HG03571 (cell line): Measurements from ENCODE around the gene AGBL3.
"Not testable (repeated sequence)": the region's sequence is repeated elsewhere in the genome, so short reads cannot be mapped to it uniquely, and the experiment has no call there.

Experiments
- ATAC-seq: cut with Tn5 transposase; IDR thresholded peaks from one replicate; pipeline ENCODE4 v1.9.1; 2021; ENCODE audit not compliant: unreplicated experiment

Gene AGBL3

DNA sequence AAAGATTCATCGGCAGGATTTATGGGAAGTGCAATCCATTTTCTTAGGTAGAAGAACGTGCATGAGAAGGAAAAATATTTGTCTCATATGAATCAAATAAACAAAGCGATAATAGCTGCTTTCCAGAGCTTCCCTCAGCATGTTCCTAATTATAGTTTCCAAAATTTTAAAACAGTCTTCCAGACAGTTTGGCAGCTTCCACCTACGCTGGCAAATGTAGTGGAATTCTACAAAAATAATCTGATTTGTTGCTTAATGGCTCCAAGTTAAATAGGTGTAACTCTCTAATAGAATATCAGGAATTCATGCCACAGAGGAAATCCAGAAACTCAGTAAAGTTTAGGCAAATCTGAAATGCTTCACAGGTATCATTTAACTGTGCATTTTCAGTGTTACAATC lies 23.3 kb upstream of the AGBL3 start:
- no peak for ATAC-seq

DNA sequence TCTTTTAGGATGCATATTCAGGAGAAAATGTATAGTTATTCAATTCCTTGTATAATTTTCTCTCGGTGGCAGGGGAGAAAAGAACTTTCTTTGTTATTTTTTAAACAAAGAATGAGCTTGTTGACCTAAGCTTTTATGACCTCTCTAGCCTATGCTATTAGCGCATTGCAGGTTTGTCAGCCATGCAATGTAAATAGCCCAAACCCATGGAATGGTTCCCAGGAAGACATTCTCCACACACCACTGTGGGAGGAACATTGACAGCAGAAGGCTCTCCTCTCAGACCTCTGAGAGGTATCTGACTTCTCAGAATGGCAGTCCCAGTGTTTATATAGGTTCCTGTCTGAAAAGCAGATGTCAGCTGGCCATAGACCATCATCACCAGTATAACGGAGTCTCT lies 19.6 kb upstream of the AGBL3 start:
- ATAC-seq: no peak

DNA sequence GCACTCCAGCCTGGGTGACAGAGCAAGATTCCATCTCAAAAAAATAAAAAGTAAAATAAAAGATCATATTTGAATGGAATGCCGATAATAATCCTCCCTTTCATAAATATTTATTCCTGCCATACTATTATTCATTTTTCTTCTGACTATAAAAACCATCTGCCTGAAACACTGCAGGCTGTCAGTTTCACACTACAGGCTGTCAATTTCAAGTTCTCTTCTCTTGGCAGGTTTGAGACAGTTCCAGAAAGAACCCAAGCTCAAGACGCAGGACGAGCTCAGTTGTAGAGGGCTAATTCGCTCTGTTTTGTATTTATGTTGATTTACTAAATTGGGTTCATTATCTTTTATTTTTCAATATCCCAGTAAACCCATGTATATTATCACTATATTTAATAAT lies 18.2 kb upstream of the AGBL3 start:
- no peak for ATAC-seq

DNA sequence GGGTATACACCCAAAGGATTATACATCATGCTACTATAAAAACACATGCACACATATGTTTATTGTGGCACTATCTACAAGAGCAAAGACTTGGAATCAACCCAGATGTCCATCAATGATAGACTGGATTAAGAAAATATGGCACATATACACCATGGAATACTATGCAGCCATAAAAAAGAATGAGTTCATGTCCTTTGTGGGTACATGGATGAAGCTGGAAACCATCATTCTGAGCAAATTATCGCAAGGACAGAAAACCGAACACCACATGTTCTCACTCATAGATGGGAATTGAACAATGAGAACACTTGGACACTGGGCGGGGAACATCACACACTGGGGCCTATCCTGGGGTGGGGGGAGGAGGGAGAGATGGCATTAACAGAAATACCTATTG lies 4.7 kb upstream of the AGBL3 start:
- not testable (repeated sequence) for ATAC-seq

DNA sequence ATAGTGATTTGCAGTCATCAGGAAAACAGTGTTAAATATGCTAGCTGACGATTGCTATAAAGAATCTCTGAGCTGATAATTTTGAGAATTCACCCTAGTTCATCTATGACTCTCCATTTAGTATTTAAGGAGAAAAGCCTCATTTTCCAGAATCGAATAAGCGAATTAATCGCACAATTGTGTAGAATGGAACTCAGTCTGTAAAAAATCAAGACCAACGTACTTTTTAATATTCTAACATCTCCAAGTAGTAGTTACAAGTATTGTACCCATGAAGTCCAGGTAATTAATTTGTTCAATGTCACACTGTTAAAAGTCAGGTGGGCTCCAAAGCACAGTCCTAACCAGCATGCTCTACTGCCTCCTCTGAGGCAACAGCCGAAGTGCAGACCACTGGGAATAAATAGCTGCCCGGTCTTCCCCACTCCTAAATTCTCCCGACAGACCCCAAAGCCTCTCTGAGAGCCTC lies 380 bp upstream of the AGBL3 start:
- ATAC-seq: peak; percentile 38

DNA sequence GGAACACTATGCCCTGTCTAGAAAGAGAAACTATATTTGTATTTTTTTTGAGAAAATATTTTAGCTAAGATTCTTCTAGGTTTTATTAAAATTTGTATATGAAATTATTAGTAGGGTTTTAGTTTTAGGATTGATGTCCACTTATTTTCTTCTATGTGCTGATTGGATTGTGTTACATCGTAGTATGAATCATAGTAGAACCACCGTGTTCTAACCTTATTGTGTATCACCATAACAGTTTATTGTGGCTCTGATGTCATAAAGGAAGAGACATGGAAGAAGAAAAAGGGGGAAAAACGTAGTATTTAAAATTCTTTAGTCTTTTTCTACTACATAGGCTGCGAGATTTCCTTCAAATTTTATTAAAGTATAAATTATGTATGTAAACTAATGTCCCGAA lies 1.9 kb downstream of the AGBL3 start:
- no peak for ATAC-seq

DNA sequence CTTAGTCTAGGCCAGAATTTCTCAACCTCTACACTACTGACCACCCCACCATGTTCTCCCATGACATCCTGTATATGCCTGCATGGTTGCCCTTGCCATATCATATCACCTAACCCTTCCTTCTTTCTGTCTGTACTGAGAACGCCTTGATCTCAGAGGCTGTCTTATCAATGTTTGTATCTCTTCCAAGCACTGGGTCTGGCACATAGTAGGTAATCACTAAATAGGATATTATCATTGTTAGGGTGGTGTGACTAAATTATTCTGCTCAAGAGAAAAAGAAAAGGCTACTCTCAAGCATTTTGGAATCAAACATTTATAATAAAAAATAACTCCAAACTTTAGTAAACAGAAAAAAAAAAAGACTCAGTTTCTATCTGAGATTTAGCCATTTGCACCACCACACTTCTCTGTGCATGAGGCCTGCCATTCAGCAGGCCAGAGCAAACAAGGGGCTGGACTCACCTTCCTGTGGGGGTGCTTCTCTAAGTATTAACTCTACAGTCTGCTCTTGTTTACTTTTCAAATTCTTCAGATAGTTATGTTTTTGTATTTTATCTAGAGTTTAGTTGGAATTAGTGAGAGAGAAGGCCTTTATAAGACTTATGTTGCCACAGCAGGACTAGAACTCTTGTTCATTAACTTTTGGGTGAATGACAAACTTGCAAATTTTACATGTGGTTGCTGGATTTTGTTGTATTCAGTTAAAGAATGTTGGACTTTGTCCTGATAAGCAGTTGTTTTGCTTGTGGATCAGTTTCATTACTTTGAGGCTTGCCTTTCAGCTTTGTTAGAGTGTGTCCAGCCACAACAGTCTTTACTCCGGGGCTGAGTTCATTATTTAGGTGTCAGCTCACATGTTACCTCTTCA lies 5.4 kb downstream of the AGBL3 start:
- no peak for ATAC-seq

DNA sequence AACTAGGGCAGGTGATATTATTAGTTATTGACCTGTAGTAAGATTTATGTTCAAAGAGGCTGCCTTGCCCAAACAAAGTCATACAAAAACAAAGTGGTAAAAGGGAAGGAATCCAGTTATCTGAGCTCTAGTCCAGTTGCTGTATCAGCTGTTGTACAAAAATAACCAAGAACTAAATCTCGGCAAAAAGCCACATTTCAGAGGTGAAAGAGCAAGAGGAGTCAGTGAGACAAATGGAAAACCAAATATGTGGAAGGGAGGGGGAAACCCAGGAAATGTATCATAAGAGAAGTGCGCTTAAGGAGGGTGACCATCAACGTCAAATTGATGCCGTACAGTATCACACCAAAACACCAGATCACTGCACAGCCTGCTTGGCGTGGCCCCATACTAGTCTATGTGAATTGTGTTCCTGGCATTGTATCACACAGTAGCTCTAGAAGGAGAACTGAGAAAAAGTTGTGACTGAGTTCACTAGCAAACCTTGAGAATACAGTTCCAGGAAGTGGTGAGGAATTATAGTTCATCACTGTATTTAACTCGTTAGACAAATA lies 6.4 kb downstream of the AGBL3 start:
- peak; percentile 71 for ATAC-seq

DNA sequence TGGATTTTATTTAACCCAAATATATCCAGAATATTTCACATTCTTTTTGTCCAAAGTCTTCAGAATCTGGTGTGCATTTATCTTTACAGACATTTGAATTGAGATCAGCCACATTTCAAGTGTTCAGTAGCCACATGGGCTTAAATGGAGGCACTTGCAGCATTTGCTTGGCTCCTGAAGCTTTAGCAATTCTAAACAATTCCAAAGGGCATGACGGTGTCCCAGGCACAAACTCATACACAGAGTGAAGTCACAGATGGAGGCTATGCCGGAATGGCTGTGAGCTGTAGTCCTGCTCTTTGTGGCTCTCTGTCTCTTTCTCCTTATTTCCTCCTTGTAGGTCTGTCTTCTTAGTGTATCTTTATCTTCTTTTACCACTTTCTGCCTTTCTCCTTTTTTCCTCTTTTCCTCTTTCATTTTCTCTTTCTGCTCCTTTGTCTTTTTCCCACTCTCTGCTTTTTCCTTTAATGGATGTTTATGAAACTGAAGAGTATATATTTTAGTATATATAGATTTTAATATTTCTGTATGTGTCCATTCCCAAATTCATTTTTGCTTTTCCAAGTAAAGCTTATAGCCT lies 7.7 kb downstream of the AGBL3 start:
- no peak for ATAC-seq

DNA sequence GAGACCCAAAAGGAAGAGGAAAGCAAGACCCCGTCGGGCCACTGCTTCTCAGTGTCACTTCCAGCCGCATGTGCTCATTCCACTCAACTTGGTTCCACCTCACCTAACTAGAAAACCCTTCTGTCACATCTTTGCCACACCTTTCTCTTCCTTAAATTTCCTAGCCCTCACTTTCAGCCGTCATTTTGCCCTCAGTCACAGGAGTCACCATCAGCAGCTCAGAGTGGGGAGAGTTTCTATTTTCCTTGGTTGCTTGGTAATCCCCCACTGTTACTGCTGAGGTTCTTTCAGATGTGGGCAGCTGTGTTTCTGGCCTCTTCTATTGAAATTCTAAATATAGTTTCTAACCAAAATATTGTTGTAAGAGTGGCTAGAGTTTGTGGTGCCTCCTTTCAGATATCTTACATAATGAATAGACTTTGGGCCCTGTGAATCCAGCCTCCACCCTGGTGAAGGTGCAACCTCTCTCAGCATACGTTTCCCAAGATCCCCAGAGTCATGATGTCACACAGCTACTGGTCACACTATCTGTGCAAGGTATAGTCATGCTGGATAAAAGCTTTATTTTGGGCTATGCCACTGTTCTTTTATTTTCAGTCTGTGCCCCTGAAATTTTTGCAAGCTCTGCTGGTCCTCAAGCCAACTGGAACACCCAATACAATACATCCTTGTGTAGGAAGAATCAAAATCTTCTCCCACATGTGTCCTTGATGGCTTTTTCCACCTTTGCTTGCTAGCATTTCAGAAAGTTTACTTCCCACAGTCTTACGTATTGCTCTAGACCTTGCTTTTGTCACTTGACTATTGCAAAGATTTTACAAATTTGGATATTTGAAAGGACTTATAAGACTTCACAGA lies 9.2 kb downstream of the AGBL3 start:
- peak; percentile 36 for ATAC-seq

DNA sequence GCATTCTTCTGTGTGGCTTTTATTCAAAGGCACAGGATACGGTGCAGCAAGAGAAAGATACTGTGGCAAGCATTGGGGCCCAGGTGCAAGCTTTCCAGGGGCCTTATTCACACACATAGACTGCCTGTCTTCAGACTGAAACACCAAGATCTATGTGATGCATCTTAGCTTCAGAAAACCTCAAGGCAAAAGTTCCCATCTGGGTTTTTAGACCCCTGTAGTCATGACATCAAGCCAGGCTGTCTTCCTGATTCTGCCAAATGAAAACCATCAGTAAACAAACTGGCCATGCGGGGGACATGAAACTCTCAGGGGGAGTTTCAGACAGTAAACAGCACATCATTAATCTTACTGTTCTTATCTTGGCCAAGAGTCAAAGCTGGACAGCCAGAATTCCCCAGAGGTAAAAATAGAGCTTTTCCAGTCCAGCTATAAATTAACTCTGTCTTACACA lies 9.8 kb downstream of the AGBL3 start:
- peak; percentile 42 for ATAC-seq

DNA sequence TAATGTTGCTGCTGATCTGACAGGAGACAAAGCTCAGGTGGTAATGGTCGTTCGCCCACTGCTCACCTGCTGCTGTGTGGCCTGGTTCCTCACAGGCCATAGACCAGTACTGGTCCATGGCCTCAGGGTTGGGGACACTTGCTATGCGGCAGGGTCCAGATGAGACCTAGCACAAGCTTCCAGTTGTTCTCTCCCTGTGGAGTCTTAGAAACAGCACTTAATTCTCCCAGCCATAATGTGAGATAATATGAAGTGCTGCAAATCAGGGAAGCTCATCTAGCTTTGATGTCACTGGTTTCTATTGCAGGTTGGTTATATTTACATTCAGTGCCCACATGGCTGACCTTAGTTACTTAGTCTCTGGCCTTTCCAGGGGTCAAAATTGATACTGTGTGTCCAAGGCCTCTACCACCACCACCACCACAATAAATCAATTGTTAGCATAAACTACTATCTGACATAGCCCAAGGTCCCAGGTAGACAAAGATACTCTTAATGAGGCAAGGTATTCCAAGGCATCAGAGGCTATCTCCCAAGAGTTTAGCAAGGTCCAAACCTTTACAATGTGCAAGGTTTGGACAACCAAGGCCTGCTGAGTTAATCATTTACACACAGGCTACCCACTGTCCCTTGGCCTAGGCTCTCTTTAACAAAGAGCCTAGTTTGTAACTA lies 11.0 kb downstream of the AGBL3 start:
- ATAC-seq: no peak

DNA sequence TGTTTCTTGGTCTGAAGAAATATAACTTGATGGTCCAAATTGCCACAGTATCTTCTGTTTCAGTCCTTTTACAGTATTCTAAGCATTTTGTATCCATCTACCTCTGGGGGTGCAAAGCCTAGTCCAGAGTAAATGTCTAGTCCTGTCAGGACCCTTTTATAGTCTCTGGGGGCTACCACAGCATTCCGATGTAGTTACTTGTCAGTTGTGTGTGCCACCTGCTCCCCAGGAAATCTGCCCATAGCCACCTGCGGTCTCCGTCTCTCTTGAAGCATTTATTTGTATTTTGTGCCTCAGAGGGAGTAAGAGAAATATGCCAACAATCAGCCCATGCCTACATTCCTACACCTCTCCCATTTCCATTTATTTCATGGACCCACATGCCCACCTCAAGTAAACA lies 12.8 kb downstream of the AGBL3 start:
- no peak for ATAC-seq

DNA sequence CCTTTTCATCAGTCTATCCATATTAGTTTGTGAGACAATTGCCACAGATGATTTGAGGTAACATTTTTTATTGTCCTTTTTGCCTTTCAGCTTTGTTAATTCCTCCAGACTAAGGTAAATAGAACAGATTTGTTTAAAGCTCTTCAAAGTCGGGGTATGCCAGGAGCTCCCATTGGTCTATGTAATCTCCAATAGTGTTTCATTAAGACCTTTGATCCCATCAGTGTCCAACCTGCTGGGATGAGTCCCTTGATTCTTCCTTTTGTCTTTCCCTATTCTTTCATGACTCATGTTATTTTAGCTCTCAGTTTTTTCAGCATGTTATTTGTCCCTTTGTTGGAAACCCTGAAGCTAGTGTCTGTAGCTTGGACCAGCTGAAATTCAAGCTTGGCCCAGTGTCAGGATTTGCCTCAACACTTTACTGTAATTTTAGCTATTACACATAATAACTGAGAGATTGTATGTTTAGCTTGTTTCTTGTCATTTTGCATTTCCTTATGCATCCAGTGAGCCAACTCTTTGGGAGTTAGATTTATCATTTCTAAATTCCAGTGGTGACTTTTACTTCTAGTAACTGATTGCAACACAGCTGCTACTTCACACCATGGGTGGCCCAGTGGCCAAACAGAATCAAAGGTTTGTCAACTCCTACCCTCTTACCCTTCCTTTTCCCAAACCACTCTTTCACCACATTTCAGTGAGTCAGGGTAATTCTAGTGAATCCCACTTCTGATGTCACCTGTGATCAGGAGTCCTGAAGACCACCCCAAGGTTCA lies 15.3 kb downstream of the AGBL3 start:
- no peak for ATAC-seq

DNA sequence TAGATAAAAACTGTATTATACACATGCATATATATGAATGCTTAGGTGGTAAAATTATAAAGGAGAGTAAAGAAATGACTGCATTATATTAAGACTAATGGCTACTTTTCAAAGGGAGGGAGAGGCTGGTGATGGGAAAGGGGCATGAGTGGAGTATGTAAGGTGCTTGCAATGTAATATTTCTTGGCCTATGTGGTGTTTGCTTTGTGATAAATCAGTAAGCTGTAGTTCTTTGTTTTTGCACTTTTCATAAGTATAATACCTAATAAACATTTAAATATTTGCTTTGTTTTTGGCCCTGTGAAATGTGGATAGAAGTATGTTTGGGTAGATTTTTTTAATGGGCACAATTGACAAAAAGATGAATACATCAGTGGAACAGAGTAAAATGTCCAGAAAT lies 25.9 kb downstream of the AGBL3 start:
- no peak for ATAC-seq

DNA sequence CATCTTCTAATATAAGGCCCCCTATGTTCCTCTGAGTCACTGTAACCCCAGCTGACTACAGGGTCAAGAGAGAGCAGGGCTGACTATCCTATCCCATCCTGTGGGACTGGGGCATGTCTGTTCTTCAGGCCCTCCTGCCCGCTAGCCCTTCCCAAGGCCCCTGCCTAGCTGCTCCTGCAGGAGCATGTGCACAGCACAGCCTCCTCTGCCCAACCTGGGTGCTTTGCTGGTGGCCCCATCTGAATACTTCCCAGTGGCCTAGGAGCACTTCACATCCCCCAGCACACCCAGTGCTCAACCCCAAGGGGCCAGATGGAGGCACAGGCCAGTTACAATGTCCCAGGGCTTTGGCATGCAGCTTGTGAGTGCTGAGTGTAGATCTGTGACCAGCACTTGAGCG lies 37.3 kb downstream of the AGBL3 start:
- no peak for ATAC-seq

DNA sequence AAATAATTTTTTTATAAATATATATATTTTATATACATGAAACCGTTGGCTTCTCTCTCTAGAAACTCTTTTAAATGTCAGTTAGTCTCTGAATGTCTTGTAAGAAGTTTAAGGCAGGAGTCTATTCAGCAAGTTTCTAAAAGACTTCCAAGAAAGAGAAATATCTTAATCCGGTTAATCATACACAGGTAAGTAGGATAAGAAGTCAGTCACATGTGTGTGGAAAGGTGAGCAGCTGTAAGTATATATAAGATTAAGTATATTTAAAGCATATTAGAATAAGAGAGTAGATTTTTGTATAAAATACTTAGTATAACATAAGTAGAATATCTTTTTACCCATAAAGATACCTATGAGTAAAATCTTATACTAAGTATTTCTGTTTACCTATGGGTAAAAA lies 48.9 kb downstream of the AGBL3 start:
- no peak for ATAC-seq

DNA sequence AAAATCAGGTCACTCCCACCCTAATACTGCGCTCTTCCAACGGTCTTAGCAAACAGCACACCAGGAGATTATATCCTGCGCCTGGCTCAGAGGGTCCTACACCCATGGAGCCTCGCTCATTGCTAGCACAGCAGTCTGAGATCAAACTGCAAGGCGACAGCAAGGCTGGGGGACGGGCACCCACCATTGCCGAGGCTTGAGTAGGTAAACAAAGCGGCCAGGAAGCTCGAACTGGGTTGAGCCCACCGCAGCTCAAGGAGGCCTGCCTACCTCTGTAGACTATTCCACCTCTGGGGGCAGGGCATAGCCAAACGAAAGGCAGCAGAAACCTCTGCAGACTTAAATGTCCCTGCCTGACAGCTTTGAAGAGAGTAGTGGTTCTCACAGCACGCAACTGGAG lies 80.7 kb downstream of the AGBL3 start:
- not testable (repeated sequence) for ATAC-seq

DNA sequence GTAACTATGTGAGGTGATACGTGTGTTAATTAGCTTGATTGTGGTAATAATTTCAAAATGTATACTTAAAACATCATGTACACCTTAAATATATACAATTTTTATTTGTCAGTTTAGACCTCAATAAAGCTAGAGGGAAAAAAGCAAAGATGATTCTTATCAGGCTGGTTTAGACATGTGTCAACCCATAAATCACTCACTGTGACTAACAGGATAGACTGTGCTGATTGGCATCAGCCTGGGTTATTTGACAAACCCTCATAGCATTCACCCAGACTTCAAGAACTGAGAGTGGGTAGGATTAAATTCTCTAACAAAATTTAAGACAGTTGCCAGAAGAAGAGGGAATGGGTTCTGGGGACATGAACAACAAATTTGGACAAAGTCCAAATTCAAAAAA lies 87.8 kb downstream of the AGBL3 start:
- ATAC-seq: no peak

DNA sequence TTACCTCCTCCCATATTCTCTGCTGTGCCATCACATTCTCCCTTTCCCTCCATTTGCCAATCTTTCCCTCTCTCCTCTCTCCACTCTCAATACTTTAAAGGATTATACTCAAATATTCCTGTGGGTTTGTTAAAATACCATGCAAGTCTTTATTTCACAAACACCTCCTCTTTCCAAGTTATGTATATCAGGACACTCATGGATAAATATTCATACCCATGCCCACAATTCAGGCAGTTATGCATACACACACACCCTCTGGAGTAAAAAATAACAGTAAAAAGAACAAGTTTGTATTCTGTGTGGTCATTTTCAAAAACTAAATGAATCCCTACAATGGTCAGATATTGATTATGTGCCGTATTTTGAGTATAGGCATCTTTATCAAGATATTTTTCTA lies 88.2 kb downstream of the AGBL3 start:
- ATAC-seq: no peak
